Measurements from ENCODE around the gene MYO1B. TPM values are rescaled to one million over a fixed set of nuclear protein-coding genes. Genes with fewer than 3 reads are reported as not detected.

The MYO1B gene
- total RNA-seq, 1 experiment from 2014 or later, result 43.6 TPM

DNA sequence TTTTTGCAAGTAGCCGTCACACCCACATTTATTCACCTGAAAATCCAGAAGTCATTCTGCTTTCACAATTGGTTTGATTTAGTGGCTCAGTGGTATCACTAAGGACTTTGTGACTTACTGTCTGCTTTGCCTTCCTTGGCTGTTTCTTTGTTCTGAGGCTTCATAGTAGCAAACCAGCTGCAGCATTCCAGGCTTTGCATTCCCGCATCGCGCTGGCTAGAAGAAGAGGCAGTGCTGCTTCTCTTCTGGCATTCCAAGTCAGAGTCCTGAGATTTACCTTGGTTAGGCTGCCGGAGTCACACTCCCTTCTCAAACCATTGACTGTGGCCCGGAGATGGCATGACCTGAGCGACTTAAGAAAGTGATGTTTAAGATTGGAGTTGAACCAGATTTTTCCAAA is 35.1 kb downstream of the MYO1B start:
- CTCF ChIA-PET, result interaction anchor here (1.7 kb wide), 1 partner anchor 62 kb away, joined by 6 read pairs; no protein-coding TSS in a partner anchor
- POLR2A ChIA-PET, result interaction anchor here (0.8 kb wide), 1 partner anchor 35 kb away, joined by 3 read pairs; no protein-coding TSS in a partner anchor
- peak; percentile 93 for ATAC-seq

DNA sequence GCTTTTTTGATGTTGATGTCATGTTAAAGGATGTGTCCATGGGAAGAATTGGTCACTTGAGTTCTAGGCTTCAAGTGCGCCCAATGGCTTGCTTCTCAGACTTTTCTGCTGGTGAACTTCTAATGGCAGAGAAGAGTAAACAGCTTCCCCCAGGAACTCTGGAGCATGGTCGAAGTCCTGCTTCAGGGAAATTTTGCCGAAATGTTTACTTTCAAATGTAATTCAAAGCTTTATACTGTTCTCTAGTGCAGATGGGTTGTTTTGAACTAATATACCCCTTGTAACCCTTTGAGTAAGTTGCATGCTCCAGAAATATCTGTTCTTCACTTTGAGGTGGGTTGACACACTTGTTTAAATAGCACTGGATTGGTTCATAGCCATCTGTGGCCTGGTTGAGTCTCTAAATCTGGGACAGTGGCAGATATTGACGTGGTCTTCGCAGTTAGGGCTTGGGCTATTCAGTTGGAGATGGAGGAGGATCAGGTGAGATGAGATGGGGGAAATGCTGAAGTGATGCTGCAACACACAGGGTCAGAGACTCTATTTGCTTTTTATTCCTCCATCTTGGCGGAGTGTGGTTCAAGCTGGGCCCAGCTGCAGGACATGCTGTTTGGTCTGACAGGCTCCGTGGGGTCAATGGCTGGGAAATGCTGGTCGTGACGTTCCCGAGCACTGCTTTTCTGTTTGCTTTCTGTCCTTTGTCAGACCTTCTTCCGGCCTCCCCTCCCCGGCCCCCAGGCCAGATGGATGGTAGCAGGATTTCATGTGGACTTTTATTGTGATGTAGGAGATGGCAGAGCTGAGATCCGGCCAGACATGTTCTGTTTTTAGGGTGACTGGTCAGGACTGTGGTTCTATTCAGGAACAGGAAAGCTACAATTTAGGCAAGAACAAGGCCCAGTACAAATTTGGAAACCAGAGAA is 35.9 kb downstream of the MYO1B start:
- Mint-ChIP-seq H3K36me3 (peaks cover 7% of the 10 kb centered on the region; the same call in 1 of the 2 replicates), H3K4me1 (peaks cover 41% of the 10 kb centered on the region), H3K9me3 (no peaks in the 10 kb centered on the region), H3K27me3 (ENCODE audit: low read depth) (no peaks in the 10 kb centered on the region), H3K4me3 (no peak overlapping the region), H3K27ac (peak overlapping the region; percentile 97)
- ATAC-seq (no peak), DNase-seq (ENCODE audit: low spot score) (no peak)
- POLR2A ChIA-PET, result no interaction called here
- CTCF ChIA-PET, result interaction anchor here (1.7 kb wide), 1 partner anchor 63 kb away, joined by 6 read pairs; no protein-coding TSS in a partner anchor
- TF ChIP-seq ZNF423 (CRISPR knock-in tag; IDR thresholded peaks at IDR 0.05), result no peak
- TF ChIP-seq, protein P1, sequence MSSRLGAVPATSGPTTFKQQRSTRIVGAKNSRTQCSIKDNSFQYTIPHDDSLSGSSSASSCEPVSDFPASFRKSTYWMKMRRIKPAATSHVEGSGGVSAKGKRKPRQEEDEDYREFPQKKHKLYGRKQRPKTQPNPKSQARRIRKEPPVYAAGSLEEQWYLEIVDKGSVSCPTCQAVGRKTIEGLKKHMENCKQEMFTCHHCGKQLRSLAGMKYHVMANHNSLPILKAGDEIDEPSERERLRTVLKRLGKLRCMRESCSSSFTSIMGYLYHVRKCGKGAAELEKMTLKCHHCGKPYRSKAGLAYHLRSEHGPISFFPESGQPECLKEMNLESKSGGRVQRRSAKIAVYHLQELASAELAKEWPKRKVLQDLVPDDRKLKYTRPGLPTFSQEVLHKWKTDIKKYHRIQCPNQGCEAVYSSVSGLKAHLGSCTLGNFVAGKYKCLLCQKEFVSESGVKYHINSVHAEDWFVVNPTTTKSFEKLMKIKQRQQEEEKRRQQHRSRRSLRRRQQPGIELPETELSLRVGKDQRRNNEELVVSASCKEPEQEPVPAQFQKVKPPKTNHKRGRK (CRISPR knock-in tag; IDR thresholded peaks at IDR 0.05; ENCODE audit: borderline replicate concordance), result no peak
- TF ChIP-seq OVOL2 (CRISPR knock-in tag; IDR thresholded peaks at IDR 0.05; ENCODE audit: borderline replicate concordance), result no peak
- no peak for TF ChIP-seq NFYB (CRISPR knock-in tag; conservative IDR thresholded peaks at IDR 0.05; ENCODE audit: low read depth)
- no peak for TF ChIP-seq NR3C1 (CRISPR knock-in tag; conservative IDR thresholded peaks at IDR 0.05; ENCODE audit: low read depth)
- TF ChIP-seq ELF4 (CRISPR knock-in tag; IDR thresholded peaks at IDR 0.05; ENCODE audit: low read depth), result no peak
- TF ChIP-seq, protein P2, sequence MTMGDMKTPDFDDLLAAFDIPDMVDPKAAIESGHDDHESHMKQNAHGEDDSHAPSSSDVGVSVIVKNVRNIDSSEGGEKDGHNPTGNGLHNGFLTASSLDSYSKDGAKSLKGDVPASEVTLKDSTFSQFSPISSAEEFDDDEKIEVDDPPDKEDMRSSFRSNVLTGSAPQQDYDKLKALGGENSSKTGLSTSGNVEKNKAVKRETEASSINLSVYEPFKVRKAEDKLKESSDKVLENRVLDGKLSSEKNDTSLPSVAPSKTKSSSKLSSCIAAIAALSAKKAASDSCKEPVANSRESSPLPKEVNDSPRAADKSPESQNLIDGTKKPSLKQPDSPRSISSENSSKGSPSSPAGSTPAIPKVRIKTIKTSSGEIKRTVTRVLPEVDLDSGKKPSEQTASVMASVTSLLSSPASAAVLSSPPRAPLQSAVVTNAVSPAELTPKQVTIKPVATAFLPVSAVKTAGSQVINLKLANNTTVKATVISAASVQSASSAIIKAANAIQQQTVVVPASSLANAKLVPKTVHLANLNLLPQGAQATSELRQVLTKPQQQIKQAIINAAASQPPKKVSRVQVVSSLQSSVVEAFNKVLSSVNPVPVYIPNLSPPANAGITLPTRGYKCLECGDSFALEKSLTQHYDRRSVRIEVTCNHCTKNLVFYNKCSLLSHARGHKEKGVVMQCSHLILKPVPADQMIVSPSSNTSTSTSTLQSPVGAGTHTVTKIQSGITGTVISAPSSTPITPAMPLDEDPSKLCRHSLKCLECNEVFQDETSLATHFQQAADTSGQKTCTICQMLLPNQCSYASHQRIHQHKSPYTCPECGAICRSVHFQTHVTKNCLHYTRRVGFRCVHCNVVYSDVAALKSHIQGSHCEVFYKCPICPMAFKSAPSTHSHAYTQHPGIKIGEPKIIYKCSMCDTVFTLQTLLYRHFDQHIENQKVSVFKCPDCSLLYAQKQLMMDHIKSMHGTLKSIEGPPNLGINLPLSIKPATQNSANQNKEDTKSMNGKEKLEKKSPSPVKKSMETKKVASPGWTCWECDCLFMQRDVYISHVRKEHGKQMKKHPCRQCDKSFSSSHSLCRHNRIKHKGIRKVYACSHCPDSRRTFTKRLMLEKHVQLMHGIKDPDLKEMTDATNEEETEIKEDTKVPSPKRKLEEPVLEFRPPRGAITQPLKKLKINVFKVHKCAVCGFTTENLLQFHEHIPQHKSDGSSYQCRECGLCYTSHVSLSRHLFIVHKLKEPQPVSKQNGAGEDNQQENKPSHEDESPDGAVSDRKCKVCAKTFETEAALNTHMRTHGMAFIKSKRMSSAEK (CRISPR knock-in tag; IDR thresholded peaks at IDR 0.05; ENCODE audit: borderline replicate concordance), result no peak
- TF ChIP-seq ETV6 (CRISPR knock-in tag; IDR thresholded peaks at IDR 0.05), result no peak
- no peak for TF ChIP-seq MYBL2 (CRISPR knock-in tag; IDR thresholded peaks at IDR 0.05)
- TF ChIP-seq, protein P3, sequence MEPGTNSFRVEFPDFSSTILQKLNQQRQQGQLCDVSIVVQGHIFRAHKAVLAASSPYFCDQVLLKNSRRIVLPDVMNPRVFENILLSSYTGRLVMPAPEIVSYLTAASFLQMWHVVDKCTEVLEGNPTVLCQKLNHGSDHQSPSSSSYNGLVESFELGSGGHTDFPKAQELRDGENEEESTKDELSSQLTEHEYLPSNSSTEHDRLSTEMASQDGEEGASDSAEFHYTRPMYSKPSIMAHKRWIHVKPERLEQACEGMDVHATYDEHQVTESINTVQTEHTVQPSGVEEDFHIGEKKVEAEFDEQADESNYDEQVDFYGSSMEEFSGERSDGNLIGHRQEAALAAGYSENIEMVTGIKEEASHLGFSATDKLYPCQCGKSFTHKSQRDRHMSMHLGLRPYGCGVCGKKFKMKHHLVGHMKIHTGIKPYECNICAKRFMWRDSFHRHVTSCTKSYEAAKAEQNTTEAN (CRISPR knock-in tag; IDR thresholded peaks at IDR 0.05), result no peak
- TF ChIP-seq, protein P4, sequence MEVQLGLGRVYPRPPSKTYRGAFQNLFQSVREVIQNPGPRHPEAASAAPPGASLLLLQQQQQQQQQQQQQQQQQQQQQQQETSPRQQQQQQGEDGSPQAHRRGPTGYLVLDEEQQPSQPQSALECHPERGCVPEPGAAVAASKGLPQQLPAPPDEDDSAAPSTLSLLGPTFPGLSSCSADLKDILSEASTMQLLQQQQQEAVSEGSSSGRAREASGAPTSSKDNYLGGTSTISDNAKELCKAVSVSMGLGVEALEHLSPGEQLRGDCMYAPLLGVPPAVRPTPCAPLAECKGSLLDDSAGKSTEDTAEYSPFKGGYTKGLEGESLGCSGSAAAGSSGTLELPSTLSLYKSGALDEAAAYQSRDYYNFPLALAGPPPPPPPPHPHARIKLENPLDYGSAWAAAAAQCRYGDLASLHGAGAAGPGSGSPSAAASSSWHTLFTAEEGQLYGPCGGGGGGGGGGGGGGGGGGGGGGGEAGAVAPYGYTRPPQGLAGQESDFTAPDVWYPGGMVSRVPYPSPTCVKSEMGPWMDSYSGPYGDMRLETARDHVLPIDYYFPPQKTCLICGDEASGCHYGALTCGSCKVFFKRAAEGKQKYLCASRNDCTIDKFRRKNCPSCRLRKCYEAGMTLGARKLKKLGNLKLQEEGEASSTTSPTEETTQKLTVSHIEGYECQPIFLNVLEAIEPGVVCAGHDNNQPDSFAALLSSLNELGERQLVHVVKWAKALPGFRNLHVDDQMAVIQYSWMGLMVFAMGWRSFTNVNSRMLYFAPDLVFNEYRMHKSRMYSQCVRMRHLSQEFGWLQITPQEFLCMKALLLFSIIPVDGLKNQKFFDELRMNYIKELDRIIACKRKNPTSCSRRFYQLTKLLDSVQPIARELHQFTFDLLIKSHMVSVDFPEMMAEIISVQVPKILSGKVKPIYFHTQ (CRISPR knock-in tag; IDR thresholded peaks at IDR 0.05), result no peak
- no peak for TF ChIP-seq KAT7 (CRISPR knock-in tag; IDR thresholded peaks at IDR 0.05; ENCODE audit: borderline replicate concordance)
- TF ChIP-seq, protein P5, sequence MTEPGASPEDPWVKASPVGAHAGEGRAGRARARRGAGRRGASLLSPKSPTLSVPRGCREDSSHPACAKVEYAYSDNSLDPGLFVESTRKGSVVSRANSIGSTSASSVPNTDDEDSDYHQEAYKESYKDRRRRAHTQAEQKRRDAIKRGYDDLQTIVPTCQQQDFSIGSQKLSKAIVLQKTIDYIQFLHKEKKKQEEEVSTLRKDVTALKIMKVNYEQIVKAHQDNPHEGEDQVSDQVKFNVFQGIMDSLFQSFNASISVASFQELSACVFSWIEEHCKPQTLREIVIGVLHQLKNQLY (CRISPR knock-in tag; IDR thresholded peaks at IDR 0.05), result no peak
- no peak for TF ChIP-seq IRF2 (CRISPR knock-in tag; IDR thresholded peaks at IDR 0.05; ENCODE audit: borderline replicate concordance, low read depth)
- no peak for TF ChIP-seq GABPB1 (CRISPR knock-in tag; IDR thresholded peaks at IDR 0.05)
- no peak for TF ChIP-seq SMAD3 (CRISPR knock-in tag; IDR thresholded peaks at IDR 0.05; ENCODE audit: borderline replicate concordance)
- no peak for TF ChIP-seq ZNF138 (CRISPR knock-in tag; conservative IDR thresholded peaks at IDR 0.05)

More for the DNA sequence above, 35.1 kb downstream of the MYO1B start:
- H3K36me3 Mint-ChIP-seq, result peaks cover 7% of the 10 kb centered on the region; the same call in 1 of the 2 replicates
- H3K27ac Mint-ChIP-seq, result peak overlapping the region; percentile 97
- H3K27me3 Mint-ChIP-seq (ENCODE audit: low read depth), result no peaks in the 10 kb centered on the region
- peaks cover 39% of the 10 kb centered on the region for H3K4me1 Mint-ChIP-seq
- H3K4me3 Mint-ChIP-seq, result no peak overlapping the region
- 0 out of 2 replicates have a peak, but pooled peaks have one; percentile 37 for TF ChIP-seq TEAD4 (CRISPR knock-in tag; IDR thresholded peaks at IDR 0.05)
- TF ChIP-seq, protein P6, sequence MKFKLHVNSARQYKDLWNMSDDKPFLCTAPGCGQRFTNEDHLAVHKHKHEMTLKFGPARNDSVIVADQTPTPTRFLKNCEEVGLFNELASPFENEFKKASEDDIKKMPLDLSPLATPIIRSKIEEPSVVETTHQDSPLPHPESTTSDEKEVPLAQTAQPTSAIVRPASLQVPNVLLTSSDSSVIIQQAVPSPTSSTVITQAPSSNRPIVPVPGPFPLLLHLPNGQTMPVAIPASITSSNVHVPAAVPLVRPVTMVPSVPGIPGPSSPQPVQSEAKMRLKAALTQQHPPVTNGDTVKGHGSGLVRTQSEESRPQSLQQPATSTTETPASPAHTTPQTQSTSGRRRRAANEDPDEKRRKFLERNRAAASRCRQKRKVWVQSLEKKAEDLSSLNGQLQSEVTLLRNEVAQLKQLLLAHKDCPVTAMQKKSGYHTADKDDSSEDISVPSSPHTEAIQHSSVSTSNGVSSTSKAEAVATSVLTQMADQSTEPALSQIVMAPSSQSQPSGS (CRISPR knock-in tag; IDR thresholded peaks at IDR 0.05; ENCODE audit: borderline replicate concordance, low read depth), result no peak
- peak; percentile 65 for DNase-seq (ENCODE audit: low spot score)
- H3K9me3 Mint-ChIP-seq, result no peaks in the 10 kb centered on the region
